ENCODE results near the gene MT1H. TPM values are rescaled to one million over a fixed set of nuclear protein-coding genes. Genes with fewer than 3 reads are reported as not detected.

Gene MT1H
- total and polyA plus RNA-seq, 2 of the 13 experiments (the other 11 are each of a cell fraction or from before 2014, with no cell fraction given) = 0.60 TPM; not detected in 1

- TF ChIP-seq ZNF720 (CRISPR knock-in tag; IDR thresholded peaks at IDR 0.05) (no peak), MTF1 (CRISPR knock-in tag; IDR thresholded peaks at IDR 0.05) (peak; percentile 99), ZNF280D (CRISPR knock-in tag; IDR thresholded peaks at IDR 0.05) (peak; percentile 56; the same call in 1 of the 2 replicates), ZNF367 (CRISPR knock-in tag; IDR thresholded peaks at IDR 0.05; ENCODE audit: borderline replicate concordance) (no peak; the same call in 1 of the 2 replicates), ZNF484 (CRISPR knock-in tag; IDR thresholded peaks at IDR 0.05; ENCODE audit: borderline replicate concordance, low read depth) (no peak), SRSF4 (IDR thresholded peaks at IDR 0.05; ENCODE audit: low read depth, low read length, poor library complexity, severe bottlenecking) (no peak), ZNF546 (CRISPR knock-in tag; conservative IDR thresholded peaks at IDR 0.05) (no peak), RELA (CRISPR knock-in tag; IDR thresholded peaks at IDR 0.05) (peak; percentile 72; the same call in 1 of the 2 replicates), ZNF598 (CRISPR knock-in tag; IDR thresholded peaks at IDR 0.05; ENCODE audit: borderline replicate concordance) (no peak), ATF3 (CRISPR knock-in tag; IDR thresholded peaks at IDR 0.05) (no peak; the same call in 1 of the 2 replicates), RFX3 (CRISPR knock-in tag; IDR thresholded peaks at IDR 0.05) (no peak), GTF3A (CRISPR knock-in tag; conservative IDR thresholded peaks at IDR 0.05) (no peak), ATF7 (IDR thresholded peaks at IDR 0.05) (no peak), ATF7 (CRISPR knock-in tag; IDR thresholded peaks at IDR 0.05) (no peak), ZNF605 (CRISPR knock-in tag; IDR thresholded peaks at IDR 0.05) (peak; percentile 61; the same call in 1 of the 2 replicates), HNRNPH1 (optimal IDR thresholded peaks at IDR 0.05; ENCODE audit: low read depth, low read length) (no peak), FOXA1 (IDR thresholded peaks at IDR 0.05) (no peak), FOXA1 (CRISPR knock-in tag; IDR thresholded peaks at IDR 0.05) (no peak), NPAS2 (CRISPR knock-in tag; IDR thresholded peaks at IDR 0.05; ENCODE audit: borderline replicate concordance) (no peak), ZNF136 (CRISPR knock-in tag; IDR thresholded peaks at IDR 0.05; ENCODE audit: low read depth) (no peak), ZMAT5 (CRISPR knock-in tag; IDR thresholded peaks at IDR 0.05; ENCODE audit: borderline replicate concordance, low read depth) (no peak), ETV6 (CRISPR knock-in tag; conservative IDR thresholded peaks at IDR 0.05) (no peak), THAP11 (CRISPR knock-in tag; IDR thresholded peaks at IDR 0.05) (no peak), ZNF251 (CRISPR knock-in tag; IDR thresholded peaks at IDR 0.05) (no peak), DDIT3 (CRISPR knock-in tag; IDR thresholded peaks at IDR 0.05) (no peak; the same call in 1 of the 2 replicates), RAD21 (CRISPR knock-in tag; IDR thresholded peaks at IDR 0.05) (peak; percentile 52; the same call in 1 of the 2 replicates)
Observed at GRCh38 chr16:56625140-56625942, 44.3 kb upstream of the MT1H start, which contains the start of gene MT1E (continued).

All from HepG2 (cell line).